ENCODE measurements around the gene NDUFA6. TPM values are rescaled to one million over a fixed set of nuclear protein-coding genes. Genes with fewer than 3 reads are reported as not detected.
A peak's percentile ranks its signal among the peaks of the same experiment; 100 is the strongest.
"Not testable (repeated sequence)": the region's sequence is repeated elsewhere in the genome, so short reads cannot be mapped to it uniquely, and the experiment has no call there.

The NDUFA6 gene
- total RNA-seq, 1 donor from 2014 or later = 52.6 TPM

- DNase-seq (ENCODE audit: low spot score in 2 of 2, unreplicated experiment in 2 of 2) = no peak
- peak overlapping the region; percentile 47 for H3K4me3 Mint-ChIP-seq
- H3K4me1 Mint-ChIP-seq = peaks cover 36% of the 10 kb centered on the region
- no peaks in the 10 kb centered on the region for H3K27me3 Mint-ChIP-seq (ENCODE audit: low read depth)
- no peaks in the 10 kb centered on the region for H3K9me3 Mint-ChIP-seq
- no peak for TF ChIP-seq CTCF (IDR thresholded peaks at IDR 0.05; ENCODE audit: unreplicated experiment)
- peak overlapping the region; percentile 67 for H3K27ac Mint-ChIP-seq
- H3K36me3 Mint-ChIP-seq = no peaks in the 10 kb centered on the region
Observed at GRCh38 chr22:42072606-42073330, 17.8 kb downstream of the NDUFA6 start.

DNA sequence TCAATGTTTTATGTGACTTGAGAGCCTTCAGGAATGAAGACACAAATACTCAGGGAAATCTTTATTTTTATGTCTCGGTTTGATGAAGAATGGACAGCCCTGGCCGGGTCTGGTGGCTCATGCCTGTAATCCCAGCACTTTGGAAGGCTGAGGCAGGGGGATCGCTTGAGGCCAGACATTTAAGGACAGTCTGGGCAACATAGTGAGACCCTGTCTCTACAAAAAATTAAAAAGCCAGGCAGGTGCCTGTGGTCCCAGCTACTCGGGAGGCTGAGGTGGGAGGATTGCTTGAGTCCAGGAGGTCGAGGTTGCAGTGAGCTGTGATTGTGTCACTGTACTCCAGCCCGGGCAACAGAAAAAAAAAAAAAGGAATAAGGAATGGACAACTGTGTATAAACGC lies 19.1 kb downstream of the NDUFA6 start:
- DNase-seq (ENCODE audit: low spot score in 2 of 2, unreplicated experiment in 2 of 2); H3K36me3 Mint-ChIP-seq; H3K27me3 Mint-ChIP-seq (ENCODE audit: low read depth); H3K9me3 Mint-ChIP-seq: not testable (repeated sequence)
- Mint-ChIP-seq H3K4me1 (peaks cover 36% of the 10 kb centered on the region), H3K27ac (peak overlapping the region; percentile 96), H3K4me3 (peak overlapping the region; percentile 78)

DNA sequence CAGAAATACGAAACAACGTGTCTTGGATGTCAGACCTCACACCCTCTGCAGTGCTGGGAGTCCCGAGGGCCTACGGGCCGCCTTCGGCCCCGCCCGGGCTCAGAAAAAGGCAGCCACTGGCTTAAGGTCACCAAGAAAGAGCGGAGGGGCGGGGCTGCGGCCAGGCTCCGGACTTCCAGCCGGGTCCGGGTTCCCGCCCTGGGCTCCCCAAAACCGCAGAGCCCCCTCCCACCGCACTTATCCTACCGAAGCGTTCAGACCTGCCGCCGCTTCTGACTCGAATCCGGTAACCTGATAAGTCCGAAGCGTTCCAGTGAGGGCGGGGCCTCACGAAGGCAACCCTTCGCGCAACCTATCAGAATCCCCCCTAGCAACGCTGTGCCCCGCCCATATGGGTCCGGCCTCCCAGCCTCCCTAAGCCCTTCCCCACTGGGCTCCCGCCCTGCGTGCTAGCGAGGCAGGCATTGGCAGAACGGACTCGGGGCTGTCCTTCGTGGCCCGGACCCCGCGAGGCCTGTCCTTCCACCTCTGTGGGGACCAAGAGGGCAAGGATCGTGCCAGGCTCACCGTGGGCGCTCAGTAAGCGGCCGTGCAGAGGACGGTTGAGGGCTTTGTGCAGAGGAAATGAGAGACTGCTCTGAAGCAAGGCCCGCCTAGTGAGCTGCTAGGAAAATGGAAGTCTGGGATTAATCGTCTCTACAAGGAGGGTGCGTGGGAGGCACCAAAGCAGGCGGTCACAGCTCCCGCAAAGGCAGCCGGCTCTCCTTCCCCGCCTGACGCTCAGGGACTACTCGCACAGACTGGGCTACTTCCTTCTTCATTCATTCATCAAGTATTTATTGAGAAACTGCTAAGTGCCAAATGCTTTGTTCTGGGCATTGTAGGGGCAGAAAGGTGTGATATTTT lies 19.8 kb downstream of the NDUFA6 start, which contains the start of gene NAGA:
NAGA (minus strand) TSS at position 296 of the 906 bp plus-strand sequence. CDS start 515 bp downstream, outside the sequence.
- DNase-seq (ENCODE audit: low spot score in 2 of 2, unreplicated experiment in 2 of 2) = peak; percentile 89 to 94
- peak within 1 kb of the TSS; percentile 78 for H3K4me3 Mint-ChIP-seq
- no peaks in the 10 kb centered on the region for H3K9me3 Mint-ChIP-seq
- H3K36me3 Mint-ChIP-seq = peaks cover 4% of the 10 kb centered on the region
- H3K4me1 Mint-ChIP-seq = peaks cover 36% of the 10 kb centered on the region
- no peaks in the 10 kb centered on the region for H3K27me3 Mint-ChIP-seq (ENCODE audit: low read depth)
- H3K27ac Mint-ChIP-seq = peak within 1 kb of the TSS; percentile 96
- TF ChIP-seq CTCF (IDR thresholded peaks at IDR 0.05; ENCODE audit: unreplicated experiment) = no peak

GRCh38 chr22:42069801-42070516 lies 20.6 kb downstream of the NDUFA6 start:
- no peak for DNase-seq (ENCODE audit: low spot score in 2 of 2, unreplicated experiment in 2 of 2)
- Mint-ChIP-seq H3K4me1 (peaks cover 34% of the 10 kb centered on the region), H3K9me3 (no peaks in the 10 kb centered on the region), H3K27me3 (ENCODE audit: low read depth) (no peaks in the 10 kb centered on the region), H3K36me3 (peaks cover 6% of the 10 kb centered on the region), H3K27ac (peak overlapping the region; percentile 89), H3K4me3 (peak overlapping the region; percentile 78)
- no peak for TF ChIP-seq CTCF (IDR thresholded peaks at IDR 0.05; ENCODE audit: unreplicated experiment)

GRCh38 chr22:42068291-42068690 lies 22.3 kb downstream of the NDUFA6 start:
- no peak for TF ChIP-seq CTCF (IDR thresholded peaks at IDR 0.05; ENCODE audit: unreplicated experiment)
- Mint-ChIP-seq H3K4me3 (no peak overlapping the region), H3K4me1 (peaks cover 27% of the 10 kb centered on the region), H3K27me3 (ENCODE audit: low read depth) (no peaks in the 10 kb centered on the region), H3K9me3 (no peaks in the 10 kb centered on the region), H3K27ac (no peak overlapping the region), H3K36me3 (peaks cover 9% of the 10 kb centered on the region)
- no peak for DNase-seq (ENCODE audit: low spot score in 2 of 2, unreplicated experiment in 2 of 2)

Data from mesothelial cell of epicardium (in vitro differentiated cells).